Neural progenitor cell (in vitro differentiated cells): ENCODE measurements around the gene SERPIND1. TPM values are rescaled to one million over a fixed set of nuclear protein-coding genes. Genes with fewer than 3 reads are reported as not detected.
A peak's percentile ranks its signal among the peaks of the same experiment; 100 is the strongest.

ENCODE experiments used
- DNase-seq: peaks from one replicate; pipeline ENCODE4 v3.0.0-alpha.2; 2016; ENCODE audit warnings: low spot score
- H2AFZ ChIP-seq: fragments of 200-600 bp; sonication (generic); replicated peaks from 2 replicates; pipeline ENCODE4 v1.6.1; 2016; ENCODE audit warnings: antibody characterized with exemption
- H3F3A ChIP-seq: fragments of 200-600 bp; sonication (generic); 2 replicates; pipeline ENCODE4 v1.6.1; 2016; ENCODE audit warnings: antibody characterized with exemption, low read depth
- H3K27ac ChIP-seq: fragments of 200-600 bp; sonication (generic); 2 replicates; pipeline ENCODE4 v1.5.1; 2016; ENCODE audit warnings: mild to moderate bottlenecking
- H3K27me3 ChIP-seq: fragments of 200-600 bp; sonication (generic); 2 replicates; pipeline ENCODE4 v1.6.1; 2016; ENCODE audit warnings: mild to moderate bottlenecking, moderate library complexity
- H3K36me3 ChIP-seq: fragments of 200-600 bp; sonication (generic); 2 replicates; pipeline ENCODE4 v1.5.1; 2016
- H3K4me1 ChIP-seq: fragments of 200-600 bp; sonication (generic); 2 replicates; pipeline ENCODE4 v1.6.1; 2016; ENCODE audit warnings: mixed run types
- H3K4me2 ChIP-seq: fragments of 200-600 bp; sonication (generic); 2 replicates; pipeline ENCODE4 v1.6.1; 2016
- H3K4me3 ChIP-seq: fragments of 200-600 bp; sonication (generic); 2 replicates; pipeline ENCODE4 v1.5.1; 2016
- H3K79me2 ChIP-seq: fragments of 200-600 bp; sonication (generic); 2 replicates; pipeline ENCODE4 v1.6.1; 2016; ENCODE audit warnings: low read depth
- H3K9ac ChIP-seq: fragments of 200-600 bp; sonication (generic); 2 replicates; pipeline ENCODE4 v1.6.1; 2016
- H3K9me3 ChIP-seq: fragments of 200-600 bp; sonication (generic); 2 replicates; pipeline ENCODE4 v1.5.1; 2016; ENCODE audit warnings: low read depth
- H4K20me1 ChIP-seq: fragments of 200-600 bp; sonication (generic); 2 replicates; pipeline ENCODE4 v1.6.1; 2016; ENCODE audit warnings: low read depth
- H3K27ac Mint-ChIP-seq: 3 replicates; pipeline ENCODE4 v1.8.0; 2021; ENCODE audit warnings: mixed read lengths
- H3K27me3 Mint-ChIP-seq: 2 replicates; pipeline ENCODE4 v1.8.0; 2022; ENCODE audit warnings: low read depth, mild to moderate bottlenecking, inconsistent platforms, moderate library complexity, mixed read lengths; ENCODE audit not compliant: insufficient read depth
- H3K36me3 Mint-ChIP-seq: 3 replicates; pipeline ENCODE4 v1.8.0; 2021; ENCODE audit warnings: mixed read lengths
- H3K4me1 Mint-ChIP-seq: 3 replicates; pipeline ENCODE4 v1.8.0; 2021; ENCODE audit warnings: mixed read lengths
- H3K4me3 Mint-ChIP-seq: 3 replicates; pipeline ENCODE4 v1.8.0; 2021; ENCODE audit warnings: mild to moderate bottlenecking, moderate library complexity, mixed read lengths
- H3K9me3 Mint-ChIP-seq: 3 replicates; pipeline ENCODE4 v1.8.0; 2020; ENCODE audit warnings: mixed read lengths
- CTCF ChIP-seq: fragments of 200-600 bp; sonication (generic); IDR thresholded peaks from 2 replicates; pipeline ENCODE4 v1.5.1; 2017; ENCODE audit warnings: antibody characterized with exemption, mild to moderate bottlenecking
- EZH2 ChIP-seq: fragments of 200-600 bp; sonication (generic); IDR thresholded peaks from 2 replicates; pipeline ENCODE4 v1.6.1; 2017; ENCODE audit warnings: antibody characterized with exemption, mild to moderate bottlenecking, moderate library complexity
- EZH2phosphoT487 ChIP-seq: fragments of 200-600 bp; sonication (generic); IDR thresholded peaks from 2 replicates; pipeline ENCODE4 v1.6.1; 2017; ENCODE audit warnings: antibody characterized with exemption
- total RNA-seq: library from RNA; depleted of rRNA; stranded (reverse); fragments of >200 nt; gene quantifications from 2 replicates; pipeline ENCODE4 v1.2.3, GENCODE V29; 2015; ENCODE audit warnings: low replicate concordance

SERPIND1 gene
- total RNA-seq, 1 donor from 2014 or later = not detected

- Histone ChIP-seq H3K4me2 (no peak overlapping the region), H3K4me3 (no peak overlapping the region), H3K27me3 (no peaks in the 10 kb centered on the region), H3K9me3 (no peaks in the 10 kb centered on the region), H3K9ac (no peak overlapping the region), H3F3A (no peaks in the 10 kb centered on the region), H3K36me3 (no peaks in the 10 kb centered on the region), H3K4me1 (no peaks in the 10 kb centered on the region), H2AFZ (no peak overlapping the region), H3K27ac (no peak overlapping the region), H4K20me1 (no peaks in the 10 kb centered on the region), H3K79me2 (no peaks in the 10 kb centered on the region)
- H3K9me3 Mint-ChIP-seq = no peaks in the 10 kb centered on the region
- H3K27ac Mint-ChIP-seq = peak overlapping the region; percentile 15
- H3K4me3 Mint-ChIP-seq = no peak overlapping the region
- DNase-seq = no peak
- H3K4me1 Mint-ChIP-seq = no peaks in the 10 kb centered on the region
- H3K36me3 Mint-ChIP-seq = peaks cover 12% of the 10 kb centered on the region
- TF ChIP-seq EZH2 = no peak
- TF ChIP-seq CTCF = no peak
- TF ChIP-seq EZH2phosphoT487 = no peak
- peaks cover 3% of the 10 kb centered on the region for H3K27me3 Mint-ChIP-seq
Measured at GRCh38 chr22:20763630-20764470, 10.1 kb upstream of the SERPIND1 start.

- no peak for DNase-seq
- Histone ChIP-seq H3K9me3 (no peaks in the 10 kb centered on the region), H3K4me1 (no peaks in the 10 kb centered on the region), H3K4me2 (no peak overlapping the region), H3K27ac (no peak overlapping the region), H3K27me3 (no peaks in the 10 kb centered on the region), H2AFZ (no peak overlapping the region), H3F3A (no peaks in the 10 kb centered on the region), H3K9ac (no peak overlapping the region), H4K20me1 (no peaks in the 10 kb centered on the region), H3K36me3 (no peaks in the 10 kb centered on the region), H3K4me3 (no peak overlapping the region), H3K79me2 (no peaks in the 10 kb centered on the region)
- no peaks in the 10 kb centered on the region for H3K4me1 Mint-ChIP-seq
- no peaks in the 10 kb centered on the region for H3K9me3 Mint-ChIP-seq
- H3K36me3 Mint-ChIP-seq = peaks cover 12% of the 10 kb centered on the region
- H3K4me3 Mint-ChIP-seq = no peak overlapping the region
- TF ChIP-seq EZH2 (no peak), EZH2phosphoT487 (no peak), CTCF (no peak)
- H3K27me3 Mint-ChIP-seq = peaks cover 3% of the 10 kb centered on the region
- H3K27ac Mint-ChIP-seq = no peak overlapping the region
Measured at GRCh38 chr22:20764471-20764720, 9.5 kb upstream of the SERPIND1 start.

- H3K27me3 Mint-ChIP-seq = peaks cover 3% of the 10 kb centered on the region
- Histone ChIP-seq H4K20me1 (no peaks in the 10 kb centered on the region), H3K4me3 (no peak overlapping the region), H3K9ac (no peak overlapping the region), H3K79me2 (no peaks in the 10 kb centered on the region), H3F3A (no peaks in the 10 kb centered on the region), H3K4me2 (no peak overlapping the region), H3K27ac (no peak overlapping the region), H3K4me1 (no peaks in the 10 kb centered on the region), H3K27me3 (no peaks in the 10 kb centered on the region), H2AFZ (no peak overlapping the region), H3K36me3 (no peaks in the 10 kb centered on the region), H3K9me3 (no peaks in the 10 kb centered on the region)
- peaks cover 12% of the 10 kb centered on the region for H3K36me3 Mint-ChIP-seq
- DNase-seq = no peak
- no peak overlapping the region for H3K27ac Mint-ChIP-seq
- no peak overlapping the region for H3K4me3 Mint-ChIP-seq
- TF ChIP-seq EZH2phosphoT487 = no peak
- no peak for TF ChIP-seq CTCF
- no peak for TF ChIP-seq EZH2
- H3K9me3 Mint-ChIP-seq = no peaks in the 10 kb centered on the region
- H3K4me1 Mint-ChIP-seq = no peaks in the 10 kb centered on the region
Measured at GRCh38 chr22:20764729-20765128, 9.2 kb upstream of the SERPIND1 start.
